Glutamatergic neuron (in vitro differentiated cells): ENCODE data around the gene CRYGN. TPM values are rescaled to one million over a fixed set of nuclear protein-coding genes. Genes with fewer than 3 reads are reported as not detected.

Experiments
- DNase-seq: peaks from one replicate; pipeline ENCODE4 v3.0.0; 2022
- H3K27ac Mint-ChIP-seq: one replicate; pipeline ENCODE4 v1.8.0; 2020; ENCODE audit warnings: mild to moderate bottlenecking, mixed read lengths, inconsistent platforms; ENCODE audit not compliant: unreplicated experiment
- H3K27me3 Mint-ChIP-seq: one replicate; pipeline ENCODE4 v1.8.0; 2020; ENCODE audit warnings: mild to moderate bottlenecking, moderate library complexity, mixed read lengths, inconsistent platforms; ENCODE audit not compliant: unreplicated experiment
- H3K36me3 Mint-ChIP-seq: one replicate; pipeline ENCODE4 v1.8.0; 2020; ENCODE audit warnings: mild to moderate bottlenecking, mixed read lengths, inconsistent platforms; ENCODE audit not compliant: unreplicated experiment
- H3K4me1 Mint-ChIP-seq: one replicate; pipeline ENCODE4 v1.8.0; 2020; ENCODE audit warnings: mild to moderate bottlenecking, low read depth, mixed read lengths, inconsistent platforms; ENCODE audit not compliant: unreplicated experiment
- H3K4me3 Mint-ChIP-seq: one replicate; pipeline ENCODE4 v1.8.0; 2020; ENCODE audit warnings: mild to moderate bottlenecking, mixed read lengths, inconsistent platforms; ENCODE audit not compliant: unreplicated experiment
- H3K9me3 Mint-ChIP-seq: one replicate; pipeline ENCODE4 v1.8.0; 2020; ENCODE audit warnings: mild to moderate bottlenecking, moderate library complexity, mixed read lengths, inconsistent platforms; ENCODE audit not compliant: unreplicated experiment
- total RNA-seq: library from RNA; stranded (reverse); fragmentation: NEBNext Ultra II Directional; extraction: Animal tissue kit (Norgen Biotek cat#: 25700); gene quantifications from one replicate; pipeline ENCODE4 v1.2.1, GENCODE V29; 2021; ENCODE audit not compliant: unreplicated experiment
- TF ChIP-seq, protein P1 (sequence below): fragments of 200-600 bp; sonication (generic); IDR thresholded peaks from one replicate; pipeline ENCODE4 v1.5.0; 2021; ENCODE audit not compliant: partially characterized antibody, unreplicated experiment

The CRYGN gene
- total RNA-seq, 1 donor from 2014 or later: not detected

DNA sequence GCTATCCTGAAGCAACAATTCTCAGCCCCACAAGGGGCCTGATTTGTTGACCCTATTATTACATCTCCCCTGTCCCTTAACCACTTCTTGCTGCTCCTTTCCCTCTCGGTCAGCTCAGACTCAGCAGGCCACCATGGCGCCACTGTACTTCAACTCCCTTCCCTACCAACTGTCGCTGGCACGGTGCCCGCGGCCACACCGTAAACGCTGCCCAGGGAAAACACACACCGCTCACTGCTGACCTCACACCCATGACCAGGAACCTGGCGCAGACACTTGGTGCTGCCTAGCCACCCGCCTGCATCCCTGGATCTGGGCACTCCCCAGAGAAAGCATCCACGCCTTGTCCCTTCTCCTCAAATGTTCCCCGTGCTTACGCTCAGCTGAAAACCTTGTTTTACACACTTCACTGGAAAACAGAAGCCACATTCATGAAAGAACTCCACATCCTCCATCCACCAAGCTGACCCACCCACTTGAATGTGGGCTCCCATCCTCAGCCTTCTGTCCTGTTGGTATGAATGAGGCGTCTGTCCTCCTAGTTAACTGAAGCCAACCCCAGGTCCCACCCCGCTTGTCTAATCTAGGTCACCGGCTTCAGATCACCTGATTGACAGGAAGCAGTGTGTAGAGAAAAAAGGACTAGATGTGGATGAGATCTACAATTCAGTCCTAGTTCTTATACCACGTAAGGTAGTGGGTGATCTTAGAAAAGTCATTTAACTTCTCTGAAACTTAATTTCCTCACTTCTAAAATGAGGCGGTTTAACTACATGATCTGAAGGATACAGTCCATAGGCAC, 28.5 kb upstream of the CRYGN start:
- Mint-ChIP-seq H3K9me3 (peaks cover 4% of the 10 kb centered on the region), H3K27me3 (peaks cover 9% of the 10 kb centered on the region), H3K36me3 (peaks cover 12% of the 10 kb centered on the region), H3K4me1 (peaks cover 13% of the 10 kb centered on the region), H3K4me3 (no peak overlapping the region), H3K27ac (no peak overlapping the region)
- TF ChIP-seq, protein P1, sequence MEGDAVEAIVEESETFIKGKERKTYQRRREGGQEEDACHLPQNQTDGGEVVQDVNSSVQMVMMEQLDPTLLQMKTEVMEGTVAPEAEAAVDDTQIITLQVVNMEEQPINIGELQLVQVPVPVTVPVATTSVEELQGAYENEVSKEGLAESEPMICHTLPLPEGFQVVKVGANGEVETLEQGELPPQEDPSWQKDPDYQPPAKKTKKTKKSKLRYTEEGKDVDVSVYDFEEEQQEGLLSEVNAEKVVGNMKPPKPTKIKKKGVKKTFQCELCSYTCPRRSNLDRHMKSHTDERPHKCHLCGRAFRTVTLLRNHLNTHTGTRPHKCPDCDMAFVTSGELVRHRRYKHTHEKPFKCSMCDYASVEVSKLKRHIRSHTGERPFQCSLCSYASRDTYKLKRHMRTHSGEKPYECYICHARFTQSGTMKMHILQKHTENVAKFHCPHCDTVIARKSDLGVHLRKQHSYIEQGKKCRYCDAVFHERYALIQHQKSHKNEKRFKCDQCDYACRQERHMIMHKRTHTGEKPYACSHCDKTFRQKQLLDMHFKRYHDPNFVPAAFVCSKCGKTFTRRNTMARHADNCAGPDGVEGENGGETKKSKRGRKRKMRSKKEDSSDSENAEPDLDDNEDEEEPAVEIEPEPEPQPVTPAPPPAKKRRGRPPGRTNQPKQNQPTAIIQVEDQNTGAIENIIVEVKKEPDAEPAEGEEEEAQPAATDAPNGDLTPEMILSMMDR: no peak
- no peak for DNase-seq

DNA sequence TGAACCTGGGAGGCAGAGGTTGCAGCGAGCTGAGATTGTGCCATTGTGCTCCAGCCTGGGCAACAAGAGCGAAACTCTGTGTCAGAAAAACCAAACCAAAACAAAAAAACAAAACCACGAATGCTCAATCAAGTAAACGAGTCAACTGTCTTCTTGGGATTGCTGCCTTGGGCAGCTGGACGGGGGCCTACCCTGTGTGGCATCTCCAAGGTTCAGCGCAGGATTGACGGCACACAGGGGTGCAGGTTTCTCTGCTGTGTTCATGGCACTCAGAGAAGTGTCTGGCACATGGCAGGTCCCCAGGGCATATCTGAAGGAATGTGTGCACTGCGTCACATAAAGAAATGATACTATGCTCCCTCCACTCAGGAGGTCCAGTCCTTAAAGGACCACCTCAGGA, 25.2 kb upstream of the CRYGN start:
- peaks cover 11% of the 10 kb centered on the region for H3K4me1 Mint-ChIP-seq
- peaks cover 6% of the 10 kb centered on the region for H3K27me3 Mint-ChIP-seq
- H3K9me3 Mint-ChIP-seq: peaks cover 4% of the 10 kb centered on the region
- DNase-seq: no peak
- H3K4me3 Mint-ChIP-seq: no peak overlapping the region
- no peak overlapping the region for H3K27ac Mint-ChIP-seq
- peaks cover 23% of the 10 kb centered on the region for H3K36me3 Mint-ChIP-seq
- TF ChIP-seq, protein P1: no peak

DNA sequence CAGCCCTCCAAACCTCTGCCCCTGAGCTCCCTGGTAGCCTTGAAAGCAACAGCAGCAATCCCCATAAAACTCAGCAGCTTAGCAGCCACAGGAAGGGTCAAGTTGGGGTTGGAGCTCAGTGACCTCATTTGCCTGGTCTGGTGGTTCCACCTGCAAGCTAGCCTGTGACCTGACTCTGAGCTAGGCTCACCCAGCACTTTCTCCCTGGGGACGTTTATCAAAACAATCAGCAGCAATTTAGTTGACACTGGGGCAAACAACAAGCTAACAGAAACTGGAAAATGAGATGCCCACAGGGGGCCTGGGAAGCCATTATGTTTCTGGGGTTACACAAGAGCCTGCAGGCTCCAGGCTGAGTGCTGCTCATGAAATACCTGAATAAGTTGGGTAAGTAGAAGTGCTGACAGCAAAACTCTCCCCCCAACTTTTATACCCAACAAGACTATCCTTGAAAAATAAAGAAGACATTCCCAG, 22.4 kb upstream of the CRYGN start:
- H3K9me3 Mint-ChIP-seq: peaks cover 2% of the 10 kb centered on the region
- peak overlapping the region; percentile 38 for H3K27ac Mint-ChIP-seq
- H3K27me3 Mint-ChIP-seq: no peaks in the 10 kb centered on the region
- no peak overlapping the region for H3K4me3 Mint-ChIP-seq
- no peak for DNase-seq
- H3K36me3 Mint-ChIP-seq: peaks cover 24% of the 10 kb centered on the region
- peaks cover 19% of the 10 kb centered on the region for H3K4me1 Mint-ChIP-seq
- TF ChIP-seq, protein P1: no peak

DNA sequence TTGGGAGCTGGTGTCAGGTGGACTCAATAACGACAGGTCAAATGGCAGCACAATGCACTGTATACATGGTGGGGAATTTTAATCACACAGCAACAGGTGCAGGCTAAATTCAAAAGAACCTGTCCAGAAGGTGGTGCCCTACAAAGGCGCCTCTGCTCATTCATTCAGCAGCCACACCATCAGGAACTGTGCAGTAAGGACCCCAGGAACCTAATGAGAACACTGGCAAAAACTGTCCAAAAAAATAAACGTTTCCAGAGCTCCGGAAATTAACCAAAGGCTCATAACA, 21.9 kb upstream of the CRYGN start:
- H3K9me3 Mint-ChIP-seq: peaks cover 2% of the 10 kb centered on the region
- H3K36me3 Mint-ChIP-seq: peaks cover 25% of the 10 kb centered on the region
- DNase-seq: no peak
- TF ChIP-seq, protein P1: no peak
- peaks cover 19% of the 10 kb centered on the region for H3K4me1 Mint-ChIP-seq
- H3K4me3 Mint-ChIP-seq: no peak overlapping the region
- no peaks in the 10 kb centered on the region for H3K27me3 Mint-ChIP-seq
- H3K27ac Mint-ChIP-seq: no peak overlapping the region
